H1 (cell line): ENCODE results near the gene FAM241B. TPM values are rescaled to one million over a fixed set of nuclear protein-coding genes. Genes with fewer than 3 reads are reported as not detected.

Experiments used
- CHD1 ChIP-seq: IDR thresholded peaks from 2 replicates; pipeline ENCODE4 v1.6.1; 2012; ENCODE audit warnings: low read depth, low read length, improper control_type of control experiment
- GABPA ChIP-seq: IDR thresholded peaks from 2 replicates; pipeline ENCODE4 v1.6.1; 2011; ENCODE audit warnings: mild to moderate bottlenecking, low read length, moderate library complexity, borderline replicate concordance; ENCODE audit not compliant: insufficient read depth
- MAFK ChIP-seq: IDR thresholded peaks from 2 replicates; pipeline ENCODE4 v1.6.1; 2012; ENCODE audit warnings: low read depth, mild to moderate bottlenecking, improper control_type of control experiment, low read length
- RAD21 ChIP-seq, 2 experiments: IDR thresholded peaks in 1 of 2; conservative IDR thresholded peaks in 1 of 2; 2 replicates each; pipeline ENCODE4 v1.6.1; 2011; ENCODE audit warnings: low read depth in 2 of 2, low read length in 2 of 2, improper control_type of control experiment in 1 of 2, inconsistent platforms in 1 of 2, mild to moderate bottlenecking in 1 of 2, moderate library complexity in 1 of 2
- SIRT6 ChIP-seq: IDR thresholded peaks from one replicate; pipeline ENCODE4 v1.7.1; 2012; ENCODE audit warnings: low read length, inconsistent platforms
- SP1 ChIP-seq: IDR thresholded peaks from 2 replicates; pipeline ENCODE4 v1.6.1; 2011; ENCODE audit warnings: low read depth, low read length
- SP2 ChIP-seq: IDR thresholded peaks from 2 replicates; pipeline ENCODE4 v1.6.1; 2012; ENCODE audit warnings: mild to moderate bottlenecking, low read length, inconsistent platforms
- SRF ChIP-seq: IDR thresholded peaks from 2 replicates; pipeline ENCODE4 v1.6.1; 2011; ENCODE audit warnings: mild to moderate bottlenecking, low read depth, low read length, moderate library complexity
- polyA plus RNA-seq, 7 experiments: library from polyadenylated mRNA; depleted of rRNA in 3 of 7; stranded (reverse) in 5 of 7; unstranded in 2 of 7; fragments of >200 nt in 5 of 7; fragments of 200-250 nt in 2 of 7; gene quantifications; 1 replicate in 5 of 7; 2 replicates in 1 of 7; 4 replicates in 1 of 7; pipeline versions ENCODE4 v1.2.1 to v1.2.3, GENCODE V29; 2011 to 2013; ENCODE audit warnings: missing spikeins in 2 of 7, mixed read lengths in 2 of 7
- total RNA-seq: library from RNA; stranded (reverse); fragmentation: NEBNext Ultra II Directional; extraction: Animal tissue kit (Norgen Biotek cat#: 25700); gene quantifications from 2 replicates; pipeline ENCODE4 v1.2.1, GENCODE V29; 2021
- TF ChIP-seq, protein P1 (sequence below): fragments of 300-600 bp; sonication (generic); IDR thresholded peaks from 2 replicates; pipeline ENCODE4 v1.7.1; 2012; ENCODE audit warnings: low read length, moderate library complexity, mild to moderate bottlenecking, inconsistent platforms; ENCODE audit not compliant: insufficient replicate concordance
- TF ChIP-seq, protein P2 (sequence below): IDR thresholded peaks from 2 replicates; pipeline ENCODE4 v1.6.1; 2012; ENCODE audit warnings: low read length, inconsistent platforms

FAM241B gene
- total and polyA plus RNA-seq, 2 of the 8 experiments (the other 6 are each of a cell fraction or from before 2014, with no cell fraction given), result 19.3 to 30.1 TPM

DNA sequence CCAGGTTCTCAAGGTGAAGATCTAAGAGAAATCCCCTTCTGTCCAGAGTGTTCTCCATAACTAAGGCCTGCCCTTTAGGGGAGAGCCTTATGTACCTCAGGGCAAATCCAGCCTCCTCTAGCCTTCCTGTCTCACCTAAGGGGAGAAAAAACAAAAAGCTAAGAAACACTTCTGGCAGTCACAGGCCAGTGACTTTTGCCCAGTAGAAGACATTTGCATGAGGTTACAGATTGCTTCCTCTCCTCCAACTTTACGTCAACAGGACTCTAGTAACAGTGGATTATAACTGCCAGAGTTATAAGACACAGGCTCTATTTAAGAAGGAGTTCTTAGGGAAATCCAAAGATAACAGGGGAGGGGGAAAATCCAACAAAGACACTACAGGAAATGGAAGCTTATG lies 15.9 kb upstream of the FAM241B start (continued):
- TF ChIP-seq, protein P1, sequence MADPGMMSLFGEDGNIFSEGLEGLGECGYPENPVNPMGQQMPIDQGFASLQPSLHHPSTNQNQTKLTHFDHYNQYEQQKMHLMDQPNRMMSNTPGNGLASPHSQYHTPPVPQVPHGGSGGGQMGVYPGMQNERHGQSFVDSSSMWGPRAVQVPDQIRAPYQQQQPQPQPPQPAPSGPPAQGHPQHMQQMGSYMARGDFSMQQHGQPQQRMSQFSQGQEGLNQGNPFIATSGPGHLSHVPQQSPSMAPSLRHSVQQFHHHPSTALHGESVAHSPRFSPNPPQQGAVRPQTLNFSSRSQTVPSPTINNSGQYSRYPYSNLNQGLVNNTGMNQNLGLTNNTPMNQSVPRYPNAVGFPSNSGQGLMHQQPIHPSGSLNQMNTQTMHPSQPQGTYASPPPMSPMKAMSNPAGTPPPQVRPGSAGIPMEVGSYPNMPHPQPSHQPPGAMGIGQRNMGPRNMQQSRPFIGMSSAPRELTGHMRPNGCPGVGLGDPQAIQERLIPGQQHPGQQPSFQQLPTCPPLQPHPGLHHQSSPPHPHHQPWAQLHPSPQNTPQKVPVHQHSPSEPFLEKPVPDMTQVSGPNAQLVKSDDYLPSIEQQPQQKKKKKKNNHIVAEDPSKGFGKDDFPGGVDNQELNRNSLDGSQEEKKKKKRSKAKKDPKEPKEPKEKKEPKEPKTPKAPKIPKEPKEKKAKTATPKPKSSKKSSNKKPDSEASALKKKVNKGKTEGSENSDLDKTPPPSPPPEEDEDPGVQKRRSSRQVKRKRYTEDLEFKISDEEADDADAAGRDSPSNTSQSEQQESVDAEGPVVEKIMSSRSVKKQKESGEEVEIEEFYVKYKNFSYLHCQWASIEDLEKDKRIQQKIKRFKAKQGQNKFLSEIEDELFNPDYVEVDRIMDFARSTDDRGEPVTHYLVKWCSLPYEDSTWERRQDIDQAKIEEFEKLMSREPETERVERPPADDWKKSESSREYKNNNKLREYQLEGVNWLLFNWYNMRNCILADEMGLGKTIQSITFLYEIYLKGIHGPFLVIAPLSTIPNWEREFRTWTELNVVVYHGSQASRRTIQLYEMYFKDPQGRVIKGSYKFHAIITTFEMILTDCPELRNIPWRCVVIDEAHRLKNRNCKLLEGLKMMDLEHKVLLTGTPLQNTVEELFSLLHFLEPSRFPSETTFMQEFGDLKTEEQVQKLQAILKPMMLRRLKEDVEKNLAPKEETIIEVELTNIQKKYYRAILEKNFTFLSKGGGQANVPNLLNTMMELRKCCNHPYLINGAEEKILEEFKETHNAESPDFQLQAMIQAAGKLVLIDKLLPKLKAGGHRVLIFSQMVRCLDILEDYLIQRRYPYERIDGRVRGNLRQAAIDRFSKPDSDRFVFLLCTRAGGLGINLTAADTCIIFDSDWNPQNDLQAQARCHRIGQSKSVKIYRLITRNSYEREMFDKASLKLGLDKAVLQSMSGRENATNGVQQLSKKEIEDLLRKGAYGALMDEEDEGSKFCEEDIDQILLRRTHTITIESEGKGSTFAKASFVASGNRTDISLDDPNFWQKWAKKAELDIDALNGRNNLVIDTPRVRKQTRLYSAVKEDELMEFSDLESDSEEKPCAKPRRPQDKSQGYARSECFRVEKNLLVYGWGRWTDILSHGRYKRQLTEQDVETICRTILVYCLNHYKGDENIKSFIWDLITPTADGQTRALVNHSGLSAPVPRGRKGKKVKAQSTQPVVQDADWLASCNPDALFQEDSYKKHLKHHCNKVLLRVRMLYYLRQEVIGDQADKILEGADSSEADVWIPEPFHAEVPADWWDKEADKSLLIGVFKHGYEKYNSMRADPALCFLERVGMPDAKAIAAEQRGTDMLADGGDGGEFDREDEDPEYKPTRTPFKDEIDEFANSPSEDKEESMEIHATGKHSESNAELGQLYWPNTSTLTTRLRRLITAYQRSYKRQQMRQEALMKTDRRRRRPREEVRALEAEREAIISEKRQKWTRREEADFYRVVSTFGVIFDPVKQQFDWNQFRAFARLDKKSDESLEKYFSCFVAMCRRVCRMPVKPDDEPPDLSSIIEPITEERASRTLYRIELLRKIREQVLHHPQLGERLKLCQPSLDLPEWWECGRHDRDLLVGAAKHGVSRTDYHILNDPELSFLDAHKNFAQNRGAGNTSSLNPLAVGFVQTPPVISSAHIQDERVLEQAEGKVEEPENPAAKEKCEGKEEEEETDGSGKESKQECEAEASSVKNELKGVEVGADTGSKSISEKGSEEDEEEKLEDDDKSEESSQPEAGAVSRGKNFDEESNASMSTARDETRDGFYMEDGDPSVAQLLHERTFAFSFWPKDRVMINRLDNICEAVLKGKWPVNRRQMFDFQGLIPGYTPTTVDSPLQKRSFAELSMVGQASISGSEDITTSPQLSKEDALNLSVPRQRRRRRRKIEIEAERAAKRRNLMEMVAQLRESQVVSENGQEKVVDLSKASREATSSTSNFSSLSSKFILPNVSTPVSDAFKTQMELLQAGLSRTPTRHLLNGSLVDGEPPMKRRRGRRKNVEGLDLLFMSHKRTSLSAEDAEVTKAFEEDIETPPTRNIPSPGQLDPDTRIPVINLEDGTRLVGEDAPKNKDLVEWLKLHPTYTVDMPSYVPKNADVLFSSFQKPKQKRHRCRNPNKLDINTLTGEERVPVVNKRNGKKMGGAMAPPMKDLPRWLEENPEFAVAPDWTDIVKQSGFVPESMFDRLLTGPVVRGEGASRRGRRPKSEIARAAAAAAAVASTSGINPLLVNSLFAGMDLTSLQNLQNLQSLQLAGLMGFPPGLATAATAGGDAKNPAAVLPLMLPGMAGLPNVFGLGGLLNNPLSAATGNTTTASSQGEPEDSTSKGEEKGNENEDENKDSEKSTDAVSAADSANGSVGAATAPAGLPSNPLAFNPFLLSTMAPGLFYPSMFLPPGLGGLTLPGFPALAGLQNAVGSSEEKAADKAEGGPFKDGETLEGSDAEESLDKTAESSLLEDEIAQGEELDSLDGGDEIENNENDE, result no peak
- no peak for TF ChIP-seq RAD21 (IDR thresholded peaks at IDR 0.05 in 1 of 2, conservative IDR thresholded peaks at IDR 0.05 in 1 of 2; ENCODE audit: low read depth in 2 of 2, low read length in 2 of 2)
- TF ChIP-seq, protein P2, sequence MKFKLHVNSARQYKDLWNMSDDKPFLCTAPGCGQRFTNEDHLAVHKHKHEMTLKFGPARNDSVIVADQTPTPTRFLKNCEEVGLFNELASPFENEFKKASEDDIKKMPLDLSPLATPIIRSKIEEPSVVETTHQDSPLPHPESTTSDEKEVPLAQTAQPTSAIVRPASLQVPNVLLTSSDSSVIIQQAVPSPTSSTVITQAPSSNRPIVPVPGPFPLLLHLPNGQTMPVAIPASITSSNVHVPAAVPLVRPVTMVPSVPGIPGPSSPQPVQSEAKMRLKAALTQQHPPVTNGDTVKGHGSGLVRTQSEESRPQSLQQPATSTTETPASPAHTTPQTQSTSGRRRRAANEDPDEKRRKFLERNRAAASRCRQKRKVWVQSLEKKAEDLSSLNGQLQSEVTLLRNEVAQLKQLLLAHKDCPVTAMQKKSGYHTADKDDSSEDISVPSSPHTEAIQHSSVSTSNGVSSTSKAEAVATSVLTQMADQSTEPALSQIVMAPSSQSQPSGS, result no peak
- no peak for TF ChIP-seq SP2
- TF ChIP-seq SRF, result no peak
- no peak for TF ChIP-seq GABPA
- no peak for TF ChIP-seq MAFK
- TF ChIP-seq SIRT6, result no peak
- no peak for TF ChIP-seq SP1
- no peak for TF ChIP-seq CHD1
- TF ChIP-seq, all 59 proteins: peak for 0
